AG09309 (cell line): ENCODE results near the gene ARHGEF39.

Experiments used
- DNase-seq: peaks from one replicate; pipeline ENCODE4 v3.0.0-alpha.2; 2010; ENCODE audit warnings: low read depth
- H3K4me3 ChIP-seq: 2 replicates; pipeline ENCODE4 v1.5.1; 2011; ENCODE audit warnings: mild to moderate bottlenecking, low read depth, low read length, moderate library complexity; ENCODE audit not compliant: control insufficient read depth
- TF ChIP-seq, protein P1 (sequence below): IDR thresholded peaks from 2 replicates; pipeline ENCODE4 v1.5.1; 2011; ENCODE audit warnings: mild to moderate bottlenecking, low read depth, low read length, inconsistent platforms; ENCODE audit not compliant: insufficient read depth, control insufficient read depth; ENCODE audit errors: missing control alignments

The ARHGEF39 gene

DNA sequence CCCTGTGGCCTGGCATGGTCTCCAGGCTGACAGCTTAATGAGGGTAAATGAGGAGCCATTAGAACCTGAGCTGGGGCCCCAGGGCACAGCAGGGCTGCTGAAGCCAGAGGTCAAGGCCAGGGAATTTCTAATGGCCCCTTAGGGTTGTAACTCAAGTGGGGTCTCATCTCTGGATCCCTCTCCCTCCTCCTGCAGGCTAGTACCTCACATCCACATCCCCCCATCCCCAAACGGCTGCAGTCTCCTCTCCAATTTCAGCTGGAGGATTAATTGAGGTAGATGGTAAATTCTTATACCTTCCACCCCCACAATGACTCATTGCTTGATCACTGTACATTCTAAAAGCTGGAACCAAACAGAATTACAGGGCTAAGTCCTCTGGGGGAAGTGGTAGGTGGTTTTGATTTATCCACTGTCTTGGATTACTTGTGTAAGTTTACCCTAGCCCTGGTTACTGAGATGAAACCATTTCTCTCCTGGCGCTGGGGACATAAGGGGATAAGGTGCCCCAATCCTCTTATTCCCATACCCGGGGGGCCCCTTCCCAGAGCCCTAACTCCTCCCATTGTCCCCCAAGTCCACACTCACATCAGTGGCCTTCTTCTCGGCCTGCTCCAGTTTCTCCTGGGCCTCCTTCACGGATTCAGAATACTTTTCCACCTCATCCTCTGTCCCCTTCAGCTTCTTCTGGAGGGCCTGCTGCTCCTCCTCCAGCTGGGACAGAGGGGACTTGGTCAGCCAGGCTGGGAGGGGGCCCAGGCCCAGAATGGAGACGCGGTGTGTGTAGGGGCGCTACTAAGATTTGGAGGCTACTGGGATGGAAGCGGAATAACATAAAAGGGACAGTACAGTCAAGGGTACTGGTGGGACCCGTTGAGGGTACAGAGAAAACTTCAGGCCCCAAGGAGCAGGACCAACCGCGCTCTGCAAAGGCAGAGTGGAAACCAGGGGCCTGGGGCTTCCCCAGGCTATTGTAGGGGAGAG lies 23.9 kb upstream of the ARHGEF39 start:
- DNase-seq, result no peak
- H3K4me3 ChIP-seq, result peak overlapping the region; percentile 81
- TF ChIP-seq, protein P1, sequence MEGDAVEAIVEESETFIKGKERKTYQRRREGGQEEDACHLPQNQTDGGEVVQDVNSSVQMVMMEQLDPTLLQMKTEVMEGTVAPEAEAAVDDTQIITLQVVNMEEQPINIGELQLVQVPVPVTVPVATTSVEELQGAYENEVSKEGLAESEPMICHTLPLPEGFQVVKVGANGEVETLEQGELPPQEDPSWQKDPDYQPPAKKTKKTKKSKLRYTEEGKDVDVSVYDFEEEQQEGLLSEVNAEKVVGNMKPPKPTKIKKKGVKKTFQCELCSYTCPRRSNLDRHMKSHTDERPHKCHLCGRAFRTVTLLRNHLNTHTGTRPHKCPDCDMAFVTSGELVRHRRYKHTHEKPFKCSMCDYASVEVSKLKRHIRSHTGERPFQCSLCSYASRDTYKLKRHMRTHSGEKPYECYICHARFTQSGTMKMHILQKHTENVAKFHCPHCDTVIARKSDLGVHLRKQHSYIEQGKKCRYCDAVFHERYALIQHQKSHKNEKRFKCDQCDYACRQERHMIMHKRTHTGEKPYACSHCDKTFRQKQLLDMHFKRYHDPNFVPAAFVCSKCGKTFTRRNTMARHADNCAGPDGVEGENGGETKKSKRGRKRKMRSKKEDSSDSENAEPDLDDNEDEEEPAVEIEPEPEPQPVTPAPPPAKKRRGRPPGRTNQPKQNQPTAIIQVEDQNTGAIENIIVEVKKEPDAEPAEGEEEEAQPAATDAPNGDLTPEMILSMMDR, result no peak

DNA sequence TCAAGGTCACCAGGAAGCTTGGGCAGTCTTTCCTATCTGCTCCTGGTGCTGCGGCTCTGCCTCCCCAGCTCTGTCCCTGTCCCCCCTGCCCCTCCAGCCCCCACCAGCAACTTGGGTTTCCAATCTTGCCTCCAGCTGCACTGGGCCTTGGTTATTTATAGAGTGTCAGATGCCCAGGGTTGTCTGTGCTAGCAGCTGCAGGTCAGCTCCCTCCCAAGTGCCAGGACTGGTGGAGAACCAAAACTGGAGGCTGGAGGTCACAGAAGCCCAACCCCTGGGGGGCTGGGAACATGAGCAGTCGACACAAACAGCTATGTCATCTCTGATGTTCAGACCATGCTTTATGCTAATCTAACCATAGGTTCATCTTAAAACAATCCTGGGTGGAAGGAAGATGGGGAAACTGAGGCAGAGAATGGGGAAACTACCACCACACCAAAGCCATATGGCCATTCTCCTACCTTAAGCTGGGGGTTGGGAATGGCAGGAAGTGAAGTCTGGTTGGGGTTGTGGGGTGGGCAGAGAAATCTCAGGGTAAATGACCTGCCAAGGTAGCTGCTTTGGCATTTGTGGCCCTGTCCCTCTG lies 23.1 kb upstream of the ARHGEF39 start:
- no peak for DNase-seq
- TF ChIP-seq, protein P1, result no peak
- peak overlapping the region; percentile 81 for H3K4me3 ChIP-seq

DNA sequence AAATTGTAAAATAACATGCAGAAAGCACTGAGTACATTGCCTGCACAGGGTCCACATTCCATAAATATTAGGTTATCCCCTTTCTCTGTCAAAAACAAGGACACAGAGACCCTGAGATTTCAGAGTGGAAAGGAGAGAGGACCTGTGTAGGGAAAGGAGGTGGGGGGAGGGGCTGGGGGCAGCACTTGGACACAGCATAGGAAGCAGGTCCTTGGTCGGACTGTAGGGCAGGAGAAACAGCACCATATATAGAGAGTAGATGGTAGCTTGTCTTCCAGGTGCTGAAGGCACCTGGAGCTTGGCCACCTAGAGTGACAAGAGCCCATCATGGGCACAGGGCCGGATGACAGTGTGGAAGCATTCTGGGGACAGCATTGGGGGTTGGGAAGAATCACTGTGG lies 22.3 kb upstream of the ARHGEF39 start:
- DNase-seq, result no peak
- TF ChIP-seq, protein P1, result no peak
- H3K4me3 ChIP-seq, result peak overlapping the region; percentile 81

DNA sequence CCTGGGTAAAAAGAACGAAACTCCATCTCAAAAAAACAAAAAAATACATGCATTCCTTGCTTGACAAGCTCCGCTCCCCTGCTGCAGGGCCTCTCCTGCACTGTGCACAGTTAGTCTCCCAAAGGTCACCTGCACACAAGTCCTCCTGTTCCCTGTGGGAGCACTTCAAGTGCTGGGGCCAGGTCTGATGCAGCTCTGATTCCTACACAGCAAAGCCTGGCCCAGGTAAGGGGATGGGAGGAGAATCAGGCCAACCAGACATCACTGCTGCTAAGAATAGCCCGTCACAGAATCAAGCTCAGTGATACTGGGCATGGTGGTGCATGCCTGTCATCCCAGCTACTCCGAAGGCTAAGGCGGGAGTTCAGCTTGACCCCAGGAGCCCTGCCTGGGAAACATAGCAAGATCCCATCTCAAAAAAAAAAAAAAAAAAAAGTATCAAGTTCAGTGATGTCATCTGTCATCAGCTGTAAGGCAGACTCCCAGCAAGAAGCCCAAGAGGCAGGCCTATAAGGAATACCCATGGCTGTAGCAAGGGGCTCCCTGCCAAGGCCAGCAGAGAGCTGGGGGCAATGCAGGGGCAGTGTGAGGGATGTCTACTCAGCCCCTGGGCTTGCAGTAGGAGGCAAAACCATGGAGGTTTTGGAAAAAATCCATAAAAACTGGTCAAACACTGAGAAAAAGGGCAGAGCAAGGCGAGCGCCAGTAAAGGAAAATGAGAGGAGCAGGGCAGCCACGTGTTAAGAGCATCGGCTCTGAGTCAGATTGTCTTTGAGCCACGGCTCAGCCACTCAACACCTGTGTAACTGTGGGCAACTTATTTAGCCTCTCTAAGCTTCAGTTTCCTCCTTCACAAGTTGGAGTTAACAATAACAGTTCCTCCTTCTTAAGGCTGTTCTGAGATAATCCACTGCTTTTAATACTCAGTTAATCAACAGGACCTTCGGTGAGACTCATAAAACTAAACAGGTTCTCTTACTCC lies 21.5 kb upstream of the ARHGEF39 start:
- TF ChIP-seq, protein P1, result no peak
- DNase-seq, result no peak
- peak overlapping the region; percentile 81 for H3K4me3 ChIP-seq

DNA sequence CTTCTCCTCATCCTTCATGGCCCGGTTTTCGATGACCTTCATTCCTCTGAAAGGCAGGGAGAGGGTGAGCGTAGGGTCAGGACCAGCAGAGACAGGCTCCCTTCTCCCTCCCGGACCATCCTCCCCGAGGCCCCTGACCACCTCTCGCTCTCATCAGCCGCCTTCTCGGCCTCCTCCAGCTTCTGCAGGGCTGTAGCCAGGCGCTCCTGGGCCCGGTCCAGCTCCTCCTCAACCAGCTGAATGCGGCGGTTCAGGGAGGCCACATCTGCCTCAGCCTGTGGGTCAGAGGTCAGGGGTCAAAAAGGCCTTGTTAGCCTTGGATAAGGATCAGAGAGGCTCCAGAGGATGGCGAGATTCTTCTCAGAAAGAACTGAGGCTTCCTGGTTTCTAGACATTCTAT lies 20.5 kb upstream of the ARHGEF39 start:
- TF ChIP-seq, protein P1, result no peak
- no peak overlapping the region for H3K4me3 ChIP-seq
- no peak for DNase-seq

DNA sequence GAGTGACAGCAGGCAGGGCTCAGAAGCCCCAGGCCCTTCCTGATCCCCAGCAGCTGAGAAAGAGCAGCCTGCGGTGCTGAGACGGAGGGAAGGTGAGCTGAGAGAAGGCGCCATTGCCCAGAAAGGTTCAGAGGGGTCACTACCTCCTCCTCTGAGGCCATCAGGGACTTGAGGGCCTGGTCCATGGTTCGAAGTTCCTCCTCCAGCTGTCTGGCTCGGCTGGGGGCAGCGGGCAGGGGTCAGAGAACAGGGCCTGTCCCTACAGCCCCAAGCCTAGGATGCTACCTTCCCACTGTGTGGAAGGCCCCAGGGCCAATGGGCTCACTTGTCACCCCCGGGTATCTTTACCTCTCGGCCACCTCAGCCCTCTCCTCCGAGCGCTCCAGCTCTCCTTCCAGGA lies 19.9 kb upstream of the ARHGEF39 start:
- TF ChIP-seq, protein P1, result no peak
- no peak for DNase-seq

More for the DNA sequence above, 19.9 kb upstream of the ARHGEF39 start:
- H3K4me3 ChIP-seq, result no peak overlapping the region
